IMR-90 (cell line): ENCODE results near the gene GPC6.

Experiments used
- BHLHE40 ChIP-seq: fragments of 150-350 bp; IDR thresholded peaks from 2 replicates; pipeline ENCODE4 v1.6.1; 2016; ENCODE audit warnings: mild to moderate bottlenecking, low read depth, low read length
- CEBPB ChIP-seq: IDR thresholded peaks from 2 replicates; pipeline ENCODE4 v1.6.1; 2012; ENCODE audit warnings: low read depth, low read length, improper control_type of control experiment
- ELK1 ChIP-seq: fragments of 150-350 bp; IDR thresholded peaks from 2 replicates; pipeline ENCODE4 v1.6.1; 2016; ENCODE audit warnings: low read depth, mild to moderate bottlenecking, low read length, moderate library complexity, borderline replicate concordance
- POLR2A ChIP-seq: IDR thresholded peaks from 2 replicates; pipeline ENCODE4 v1.6.1; 2012; ENCODE audit warnings: mild to moderate bottlenecking, low read depth, low read length
- RFX5 ChIP-seq: IDR thresholded peaks from 2 replicates; pipeline ENCODE4 v1.8.0; 2012; ENCODE audit warnings: low read depth, mild to moderate bottlenecking, low read length, moderate library complexity
- SMC3 ChIP-seq: fragments of 150-350 bp; IDR thresholded peaks from 2 replicates; pipeline ENCODE4 v1.6.1; 2016; ENCODE audit warnings: low read depth, mild to moderate bottlenecking, antibody characterized with exemption, low read length, moderate library complexity
- TF ChIP-seq, protein P1 (sequence below): conservative IDR thresholded peaks from 2 replicates; pipeline ENCODE4 v1.5.1; 2012; ENCODE audit warnings: mild to moderate bottlenecking, low read depth, low read length, improper control_type of control experiment

- TF ChIP-seq POLR2A: no peak
- TF ChIP-seq, protein P1, sequence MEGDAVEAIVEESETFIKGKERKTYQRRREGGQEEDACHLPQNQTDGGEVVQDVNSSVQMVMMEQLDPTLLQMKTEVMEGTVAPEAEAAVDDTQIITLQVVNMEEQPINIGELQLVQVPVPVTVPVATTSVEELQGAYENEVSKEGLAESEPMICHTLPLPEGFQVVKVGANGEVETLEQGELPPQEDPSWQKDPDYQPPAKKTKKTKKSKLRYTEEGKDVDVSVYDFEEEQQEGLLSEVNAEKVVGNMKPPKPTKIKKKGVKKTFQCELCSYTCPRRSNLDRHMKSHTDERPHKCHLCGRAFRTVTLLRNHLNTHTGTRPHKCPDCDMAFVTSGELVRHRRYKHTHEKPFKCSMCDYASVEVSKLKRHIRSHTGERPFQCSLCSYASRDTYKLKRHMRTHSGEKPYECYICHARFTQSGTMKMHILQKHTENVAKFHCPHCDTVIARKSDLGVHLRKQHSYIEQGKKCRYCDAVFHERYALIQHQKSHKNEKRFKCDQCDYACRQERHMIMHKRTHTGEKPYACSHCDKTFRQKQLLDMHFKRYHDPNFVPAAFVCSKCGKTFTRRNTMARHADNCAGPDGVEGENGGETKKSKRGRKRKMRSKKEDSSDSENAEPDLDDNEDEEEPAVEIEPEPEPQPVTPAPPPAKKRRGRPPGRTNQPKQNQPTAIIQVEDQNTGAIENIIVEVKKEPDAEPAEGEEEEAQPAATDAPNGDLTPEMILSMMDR: no peak
- TF ChIP-seq SMC3: no peak
- TF ChIP-seq CEBPB: no peak
- TF ChIP-seq RFX5: no peak
- no peak for TF ChIP-seq ELK1
- TF ChIP-seq BHLHE40: no peak
These were observed 413.8 kb downstream of the GPC6 start for GRCh38 chr13:93640452-93640851.
